ENCODE measurements around the gene SLC36A3.

DNA sequence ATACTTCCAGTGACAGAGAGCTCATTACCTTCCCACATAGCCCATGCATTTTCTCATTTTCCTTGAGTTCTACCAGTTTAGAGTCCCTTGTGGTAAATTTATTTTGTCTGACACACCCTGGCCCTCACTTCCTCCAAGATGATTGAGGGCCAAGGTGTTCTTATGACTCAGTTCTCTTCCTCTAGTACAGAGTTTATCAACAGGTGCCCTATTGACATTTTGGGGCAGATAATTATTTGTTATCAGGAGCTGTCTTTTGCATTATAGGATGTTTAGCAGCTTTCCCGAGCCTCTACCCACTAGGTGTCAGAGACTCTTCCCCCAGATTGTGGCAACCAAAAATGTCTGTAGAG lies 7.1 kb downstream of the SLC36A3 start:
- no peak for TF ChIP-seq MXI1 (IDR thresholded peaks at IDR 0.05; ENCODE audit: borderline replicate concordance, low read depth, low read length)
- no peak for TF ChIP-seq CTCF (conservative IDR thresholded peaks at IDR 0.05; ENCODE audit: low read depth, low read length)
- no peak for TF ChIP-seq FOS (IDR thresholded peaks at IDR 0.05; ENCODE audit: low read depth, low read length)
- no peak for TF ChIP-seq RAD21 (IDR thresholded peaks at IDR 0.05; ENCODE audit: low read length)
- no peak for TF ChIP-seq POLR2A (IDR thresholded peaks at IDR 0.05; ENCODE audit: low read depth, low read length)
- TF ChIP-seq, protein P1, sequence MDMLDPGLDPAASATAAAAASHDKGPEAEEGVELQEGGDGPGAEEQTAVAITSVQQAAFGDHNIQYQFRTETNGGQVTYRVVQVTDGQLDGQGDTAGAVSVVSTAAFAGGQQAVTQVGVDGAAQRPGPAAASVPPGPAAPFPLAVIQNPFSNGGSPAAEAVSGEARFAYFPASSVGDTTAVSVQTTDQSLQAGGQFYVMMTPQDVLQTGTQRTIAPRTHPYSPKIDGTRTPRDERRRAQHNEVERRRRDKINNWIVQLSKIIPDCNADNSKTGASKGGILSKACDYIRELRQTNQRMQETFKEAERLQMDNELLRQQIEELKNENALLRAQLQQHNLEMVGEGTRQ (IDR thresholded peaks at IDR 0.05; ENCODE audit: low read depth, low read length) = no peak
- no peak for TF ChIP-seq RFX5 (IDR thresholded peaks at IDR 0.05; ENCODE audit: low read depth, low read length)
- TF ChIP-seq NFE2L2 (IDR thresholded peaks at IDR 0.05; ENCODE audit: low read depth, low read length) = no peak
- TF ChIP-seq RCOR1 (IDR thresholded peaks at IDR 0.05; ENCODE audit: insufficient replicate concordance, low read length) = no peak
- TF ChIP-seq BHLHE40 (IDR thresholded peaks at IDR 0.05; ENCODE audit: low read depth, low read length) = no peak
- TF ChIP-seq MAFK (IDR thresholded peaks at IDR 0.05; ENCODE audit: low read depth, low read length) = no peak
- TF ChIP-seq CHD1 (IDR thresholded peaks at IDR 0.05; ENCODE audit: low read depth, low read length) = no peak
- no peak for TF ChIP-seq CEBPB (IDR thresholded peaks at IDR 0.05; ENCODE audit: low read depth, low read length)
- no peak for TF ChIP-seq MAZ (IDR thresholded peaks at IDR 0.05; ENCODE audit: borderline replicate concordance, low read depth, low read length)

Data from IMR-90 (cell line).